HG03064 (cell line): ENCODE results near the gene NRG3.

Experiments used
- ATAC-seq: cut with Tn5 transposase; IDR thresholded peaks from one replicate; pipeline ENCODE4 v1.9.1; 2021; ENCODE audit warnings: low read depth; ENCODE audit not compliant: unreplicated experiment

NRG3 gene

DNA sequence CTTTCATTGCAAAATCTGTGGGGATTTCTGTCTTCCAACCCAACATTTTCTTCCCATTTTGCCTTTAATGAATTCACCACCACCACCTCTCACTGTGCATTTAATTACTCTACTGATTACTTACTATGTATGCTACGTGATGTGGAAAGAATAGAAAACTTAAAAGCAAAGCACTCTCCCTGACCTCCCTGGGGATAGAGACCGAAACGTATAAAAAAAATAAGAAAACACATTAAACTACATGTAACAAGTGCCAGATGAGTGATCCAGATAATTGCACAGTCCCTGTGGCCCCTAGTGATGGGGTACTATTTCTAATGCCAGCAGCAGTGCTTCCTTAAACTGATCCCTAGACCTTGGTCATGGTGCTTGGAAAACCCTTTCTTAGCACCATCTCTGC is 478.4 kb downstream of the NRG3 start:
- no peak for ATAC-seq

DNA sequence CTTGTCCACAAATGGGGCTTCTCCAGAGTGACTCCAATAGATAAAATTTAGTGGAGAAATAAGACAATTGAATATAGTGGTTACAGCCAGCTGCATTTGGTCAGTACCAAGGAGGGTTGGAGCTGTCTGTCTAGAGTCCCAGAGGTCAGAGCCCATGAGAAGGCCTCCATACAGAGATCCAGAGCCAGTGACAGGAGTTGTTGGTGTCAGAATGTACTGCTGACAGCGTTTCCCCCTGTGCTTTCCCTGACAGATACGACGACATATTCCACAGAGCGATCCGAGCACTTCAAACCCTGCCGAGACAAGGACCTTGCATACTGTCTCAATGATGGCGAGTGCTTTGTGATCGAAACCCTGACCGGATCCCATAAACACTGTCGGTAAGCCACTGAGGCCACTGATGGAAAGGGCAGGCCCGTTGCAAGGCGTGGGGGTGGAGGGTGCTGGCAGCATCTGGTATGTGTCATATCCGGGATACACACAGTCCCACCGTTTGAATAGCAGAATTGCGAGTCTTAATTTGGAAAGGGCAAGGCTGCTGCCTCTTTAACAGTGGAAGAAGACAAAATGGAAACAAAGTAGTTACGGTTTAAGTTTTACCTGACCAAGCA is 483.6 kb downstream of the NRG3 start:
- no peak for ATAC-seq

DNA sequence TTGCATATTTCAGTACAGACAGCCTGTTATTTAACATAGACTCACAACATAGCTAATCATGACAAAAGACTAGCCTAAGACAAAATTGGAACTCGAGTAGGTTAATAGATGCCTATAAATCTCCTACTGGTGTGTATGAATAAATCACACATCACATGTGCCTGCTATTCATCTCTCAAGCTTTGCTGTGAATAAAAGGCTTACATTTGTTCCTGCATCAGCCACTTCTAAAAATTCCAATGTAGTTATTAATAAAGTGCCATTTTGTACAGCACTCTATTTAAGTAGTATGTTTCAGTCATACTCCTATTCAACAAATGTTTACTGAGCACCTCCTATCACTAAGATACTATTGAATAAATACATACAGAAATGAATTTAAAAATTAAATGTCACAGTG is 486.3 kb downstream of the NRG3 start:
- no peak for ATAC-seq

DNA sequence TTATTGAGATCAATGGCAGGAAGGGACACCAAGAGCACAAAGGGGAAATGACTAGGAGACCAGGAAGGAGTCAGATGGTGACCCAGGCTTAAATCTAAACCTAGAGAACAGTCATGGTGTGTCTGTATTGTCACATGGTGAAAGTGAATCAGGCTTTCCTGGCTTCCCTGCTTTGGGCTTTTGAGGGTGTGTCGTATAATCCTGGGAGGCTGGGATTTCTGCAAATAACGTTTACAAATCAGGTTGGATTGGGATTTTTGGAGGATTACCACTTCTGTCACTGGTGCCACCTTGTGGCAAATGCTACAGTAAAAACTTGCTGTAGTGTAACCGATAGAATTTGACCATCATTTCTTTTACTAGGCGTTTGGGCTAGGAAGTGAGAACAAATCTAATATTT is 502.6 kb downstream of the NRG3 start:
- ATAC-seq = no peak

DNA sequence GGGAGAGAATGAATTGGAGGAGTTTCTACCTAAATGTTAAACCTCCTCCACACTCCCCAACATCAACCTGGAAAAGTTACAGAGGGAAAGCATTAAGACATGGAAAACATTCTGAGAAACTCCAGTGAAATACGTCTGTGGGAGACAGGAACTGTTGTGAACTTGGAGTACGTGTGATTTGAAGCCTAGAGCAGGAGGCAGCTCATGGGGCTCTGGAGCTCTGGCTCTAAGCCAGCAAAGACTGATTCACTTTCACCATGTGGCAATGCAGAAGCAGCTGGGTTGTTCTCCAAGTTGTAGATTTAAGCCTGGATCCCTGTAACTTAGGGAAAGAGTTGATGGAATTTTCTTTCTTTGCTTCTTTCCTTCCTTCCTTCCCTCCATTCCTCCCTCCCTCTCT is 503.2 kb downstream of the NRG3 start:
- no peak for ATAC-seq

DNA sequence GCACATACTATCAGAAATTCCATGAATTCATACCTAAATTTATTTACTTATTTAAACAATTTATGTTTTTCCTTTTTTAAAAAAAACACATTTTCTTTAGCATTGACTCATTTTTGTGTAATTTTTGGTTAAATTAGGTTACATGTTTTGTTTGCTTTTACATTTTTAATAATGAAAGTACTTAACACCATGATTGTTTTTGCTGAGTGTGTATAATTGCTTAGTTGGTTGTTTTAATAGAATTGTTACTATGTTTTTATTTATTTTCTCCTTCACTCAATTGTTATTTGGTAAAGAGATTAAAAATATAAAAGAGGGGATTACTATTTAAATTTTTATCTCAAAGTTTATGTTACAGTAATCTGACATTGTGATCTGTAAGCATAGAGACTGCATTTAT is 508.4 kb downstream of the NRG3 start:
- ATAC-seq = no peak

DNA sequence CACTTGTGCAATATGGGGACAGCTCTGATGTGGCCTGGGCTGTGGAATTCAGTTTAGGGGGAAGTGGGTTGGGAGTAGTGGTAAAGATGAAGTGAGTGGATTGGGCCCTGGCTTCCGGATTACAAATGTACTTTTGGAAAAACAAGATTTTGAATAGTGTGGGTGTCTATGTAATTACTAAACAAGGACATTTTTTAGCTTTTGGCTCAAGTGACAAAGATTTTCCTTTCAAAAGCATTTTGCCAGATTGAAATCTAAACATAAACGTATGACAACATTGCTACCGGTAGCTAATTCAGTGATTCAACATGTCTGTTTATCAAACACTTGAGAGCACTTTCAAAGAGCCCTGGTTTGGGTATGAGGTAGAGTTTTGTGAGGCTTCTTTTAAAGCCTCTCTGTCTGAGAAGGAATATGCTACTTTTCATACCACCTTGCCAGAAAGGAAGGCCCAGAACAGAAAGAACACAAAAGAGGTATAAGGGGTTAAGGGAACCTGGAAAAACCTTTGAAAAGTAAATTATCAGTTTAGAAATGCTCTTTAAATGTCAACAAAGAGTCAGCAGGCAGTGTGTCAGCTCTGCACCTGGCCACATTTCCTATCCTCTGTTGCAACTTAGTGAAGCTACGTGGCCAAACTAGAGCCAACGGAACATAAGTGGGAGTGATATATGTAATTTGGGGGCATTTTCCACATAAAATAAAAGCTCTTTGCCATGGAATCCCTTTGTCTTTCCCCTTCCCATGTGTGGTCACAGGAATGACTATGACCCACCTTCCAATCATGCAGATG is 516.1 kb downstream of the NRG3 start:
- no peak for ATAC-seq

DNA sequence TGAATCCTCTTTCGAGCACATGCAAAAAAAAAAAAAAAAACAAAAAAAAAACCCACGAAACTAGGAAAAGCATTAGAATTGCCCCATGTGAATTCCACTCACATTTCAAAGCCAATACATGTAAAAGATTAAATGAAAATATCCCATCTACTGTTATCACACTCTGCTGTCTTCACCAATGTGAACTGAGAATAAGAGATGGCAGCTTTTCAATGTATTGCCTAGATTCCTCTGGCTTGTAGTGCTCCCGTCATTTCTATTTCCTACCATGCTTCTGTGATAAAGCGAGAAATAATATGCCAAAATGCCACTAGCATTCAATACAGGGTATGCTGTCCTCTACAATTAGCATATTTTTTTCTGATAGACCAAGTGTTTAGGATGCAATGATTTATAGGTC is 517.0 kb downstream of the NRG3 start:
- ATAC-seq = no peak

DNA sequence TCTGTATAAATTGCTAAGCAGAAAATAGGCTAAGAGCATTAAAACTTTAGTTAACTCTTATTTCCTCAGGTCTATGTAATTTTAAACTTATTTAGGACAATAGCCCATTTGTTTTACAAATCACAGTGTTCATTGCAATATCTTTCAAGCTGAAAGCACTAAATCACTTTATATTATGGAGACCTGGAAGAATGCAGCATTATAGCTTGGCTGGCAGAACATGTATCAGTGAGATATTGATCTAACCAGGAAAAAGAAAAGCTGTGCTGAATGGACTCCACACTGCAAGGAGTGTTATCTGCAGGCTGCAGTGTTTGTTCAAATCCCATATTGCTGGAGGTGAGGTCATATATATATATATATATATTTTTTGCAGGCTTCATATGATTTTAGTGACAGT is 517.5 kb downstream of the NRG3 start:
- no peak for ATAC-seq

DNA sequence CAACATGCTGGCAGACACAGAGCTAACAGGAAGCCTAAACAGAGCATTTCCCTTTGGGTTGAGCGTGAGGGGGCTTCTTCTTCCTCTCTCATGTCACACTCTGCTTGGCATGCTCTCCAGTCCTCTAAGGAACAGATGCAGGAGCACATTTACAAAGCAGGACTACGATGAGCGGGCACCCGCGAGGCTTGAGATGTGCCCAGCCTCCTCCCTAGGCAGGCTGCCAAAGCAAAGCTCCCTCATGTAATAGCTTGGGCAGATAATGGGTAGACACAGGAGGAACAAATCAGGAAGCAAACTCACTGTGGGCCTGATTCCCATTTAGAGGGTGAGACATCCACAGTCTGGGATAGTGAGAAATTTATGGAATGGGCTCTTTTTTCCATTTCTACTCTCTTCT is 519.1 kb downstream of the NRG3 start:
- no peak for ATAC-seq

DNA sequence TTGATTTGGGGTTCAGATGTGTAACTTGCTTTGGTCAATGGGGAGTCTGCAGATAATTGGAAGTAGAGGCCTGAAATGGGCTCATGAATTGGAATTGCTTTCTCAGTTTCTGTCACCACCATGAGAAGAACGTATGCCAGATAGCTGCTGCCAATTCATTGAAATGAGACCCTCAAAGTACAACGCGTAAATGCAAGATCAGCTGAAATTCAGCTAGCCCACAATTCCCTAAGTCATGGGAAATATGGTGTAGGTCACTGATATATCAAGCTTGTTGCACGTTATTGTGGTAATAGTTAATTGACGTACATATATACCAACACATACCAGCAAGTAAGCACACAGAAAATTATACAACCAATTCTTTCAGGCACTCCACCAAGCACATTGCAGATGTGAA is 520.0 kb downstream of the NRG3 start:
- no peak for ATAC-seq

DNA sequence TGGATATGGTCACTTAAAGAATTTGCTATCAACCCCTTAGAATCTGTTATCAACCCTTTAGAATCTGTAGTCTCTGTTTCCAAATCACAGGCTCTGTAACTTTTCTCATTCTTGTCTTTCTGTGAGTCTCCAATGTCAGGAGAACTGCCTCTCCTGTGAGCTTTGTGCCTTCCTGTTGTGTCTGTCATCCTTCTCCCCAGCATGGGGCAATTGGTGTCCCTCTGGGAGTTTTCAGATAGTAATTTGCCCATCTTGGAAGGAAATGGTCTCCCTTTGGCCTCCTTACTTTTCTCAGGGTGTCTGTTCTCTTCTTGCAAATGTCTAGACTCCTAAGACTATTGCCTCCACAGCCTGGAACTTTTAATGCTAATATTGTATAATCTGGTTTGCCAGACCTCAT is 521.9 kb downstream of the NRG3 start:
- ATAC-seq = no peak

DNA sequence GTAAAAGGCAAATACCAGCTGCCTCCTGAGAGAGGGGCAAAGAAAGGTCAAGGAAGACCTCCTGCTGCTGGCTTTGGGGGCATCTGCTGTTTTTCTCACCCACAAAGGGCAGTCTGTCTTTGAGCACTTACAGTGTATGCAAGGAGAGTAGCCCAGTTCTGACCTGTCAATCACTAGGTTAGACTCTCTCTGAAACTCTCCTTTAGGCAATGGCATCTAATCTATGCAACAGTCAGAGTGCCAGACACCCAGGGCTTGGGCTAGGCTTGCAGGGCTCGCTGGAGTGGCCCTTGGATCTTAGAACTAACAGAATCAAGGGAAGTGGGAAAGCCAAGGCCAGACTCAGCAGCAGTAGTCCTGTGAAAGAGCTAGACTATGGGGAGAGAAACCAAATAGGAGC is 522.9 kb downstream of the NRG3 start:
- no peak for ATAC-seq

DNA sequence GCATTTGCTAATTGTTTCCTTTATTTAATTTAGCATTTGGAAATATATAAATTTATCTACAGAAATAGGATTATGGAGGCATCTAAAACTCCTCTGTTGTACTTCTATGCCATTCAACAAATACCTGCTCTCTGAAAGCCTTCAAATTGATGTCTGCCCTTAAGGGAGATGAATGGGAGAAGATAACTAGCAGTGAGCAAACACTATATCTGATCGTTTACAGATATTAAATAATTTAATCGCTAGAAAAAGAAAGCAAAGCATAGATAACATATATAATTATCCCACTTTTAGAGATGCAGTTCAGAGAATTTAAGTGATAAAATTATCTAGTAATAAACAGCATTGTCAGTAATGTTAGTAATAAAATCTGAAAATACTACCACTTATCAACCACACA is 524.9 kb downstream of the NRG3 start:
- no peak for ATAC-seq

DNA sequence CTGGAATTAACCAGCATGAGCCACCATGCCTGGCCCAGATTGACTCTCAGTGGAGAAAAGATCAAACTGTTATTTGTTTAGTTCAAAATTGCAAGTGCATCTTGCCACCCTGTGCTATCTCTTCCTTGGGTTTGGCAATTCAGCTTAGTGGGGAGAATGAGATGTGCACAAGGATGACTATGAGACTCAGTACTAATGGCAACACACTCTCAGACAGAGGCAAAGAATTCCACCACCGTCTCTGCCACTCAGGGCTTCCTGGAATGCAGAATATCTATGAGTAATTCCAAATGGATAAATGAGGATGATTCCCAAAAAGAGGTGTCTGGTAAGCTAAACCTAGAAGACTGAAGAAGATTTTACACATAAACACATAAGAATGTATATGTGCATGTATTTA is 525.8 kb downstream of the NRG3 start:
- ATAC-seq = no peak

DNA sequence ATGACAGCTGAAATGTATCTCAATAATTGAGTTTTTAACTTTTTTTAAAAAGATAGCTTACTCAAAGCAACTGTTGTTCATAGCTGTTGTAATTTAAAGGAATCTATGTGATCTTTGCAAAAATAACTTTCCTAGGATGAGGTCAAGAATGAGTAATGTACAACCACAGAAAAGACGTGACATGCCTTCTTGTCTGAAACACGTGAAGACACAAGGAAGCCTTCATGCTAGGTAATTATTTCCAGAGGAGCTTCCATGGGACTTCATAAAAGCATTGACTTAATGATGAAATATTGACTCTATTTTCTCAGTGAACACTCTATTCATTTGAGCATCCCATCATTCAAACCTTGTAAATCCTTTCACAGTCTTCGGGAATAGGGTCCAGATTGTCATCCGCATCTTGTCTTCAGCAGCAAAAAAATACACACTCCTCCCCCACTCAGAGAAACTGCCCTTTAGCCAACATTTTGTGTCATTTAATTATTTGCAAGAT is 528.0 kb downstream of the NRG3 start:
- no peak for ATAC-seq

DNA sequence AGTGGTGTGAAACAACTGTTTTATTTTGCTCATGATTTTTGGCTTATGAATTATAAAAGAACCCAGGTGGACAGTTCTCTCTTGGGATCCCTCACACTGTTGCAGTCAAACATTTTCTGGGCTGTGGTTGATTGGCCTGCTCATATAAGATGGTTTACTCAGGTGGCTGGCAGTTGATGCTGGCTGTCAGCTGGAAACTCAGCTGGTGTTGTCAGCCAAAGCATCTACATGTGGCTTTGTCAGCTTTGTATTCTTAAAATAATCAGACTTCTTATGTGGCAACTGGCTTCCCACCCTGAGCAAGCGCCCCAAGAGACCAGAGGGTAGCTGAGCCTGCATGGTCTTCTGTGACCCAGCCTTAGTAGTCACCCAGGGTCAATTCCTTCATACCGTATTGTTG is 534.7 kb downstream of the NRG3 start:
- ATAC-seq = no peak

DNA sequence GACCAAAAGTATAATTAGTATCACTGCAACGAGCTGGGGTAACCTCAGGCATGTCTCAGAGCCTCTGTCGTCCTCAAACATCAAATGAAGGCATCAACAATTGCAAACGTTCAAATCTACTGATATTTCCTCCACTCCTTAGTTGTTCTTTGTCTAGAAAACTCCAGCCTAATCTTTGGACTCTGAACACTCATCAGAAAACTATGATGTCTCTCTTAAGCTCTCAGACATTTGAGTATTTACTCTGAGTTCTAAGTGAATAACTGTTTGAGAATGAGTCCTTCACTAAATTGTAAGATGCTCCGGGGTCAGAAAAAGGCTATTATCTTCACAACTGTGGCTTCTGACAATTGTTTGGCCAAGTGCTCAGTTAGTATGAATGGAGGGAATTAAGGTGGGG is 536.4 kb downstream of the NRG3 start:
- ATAC-seq = no peak

DNA sequence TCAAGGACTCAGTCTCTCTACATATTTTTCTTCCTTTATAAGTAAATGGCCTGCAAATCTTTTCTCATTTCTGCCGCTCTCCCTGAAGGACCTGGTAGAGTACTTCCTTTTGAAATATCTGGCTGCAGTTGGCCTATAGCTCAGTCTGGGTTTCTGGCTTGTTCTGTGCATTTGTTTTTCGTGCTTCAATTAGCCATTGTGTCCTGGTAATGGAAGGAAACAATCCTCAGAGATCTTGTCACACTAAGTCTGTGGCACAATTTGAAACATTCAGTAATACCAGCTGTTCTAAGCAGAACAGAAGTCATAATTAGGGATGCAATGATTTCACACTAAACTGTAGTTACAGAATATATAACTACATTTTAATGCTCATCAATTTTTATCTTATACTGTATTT is 545.0 kb downstream of the NRG3 start:
- no peak for ATAC-seq

DNA sequence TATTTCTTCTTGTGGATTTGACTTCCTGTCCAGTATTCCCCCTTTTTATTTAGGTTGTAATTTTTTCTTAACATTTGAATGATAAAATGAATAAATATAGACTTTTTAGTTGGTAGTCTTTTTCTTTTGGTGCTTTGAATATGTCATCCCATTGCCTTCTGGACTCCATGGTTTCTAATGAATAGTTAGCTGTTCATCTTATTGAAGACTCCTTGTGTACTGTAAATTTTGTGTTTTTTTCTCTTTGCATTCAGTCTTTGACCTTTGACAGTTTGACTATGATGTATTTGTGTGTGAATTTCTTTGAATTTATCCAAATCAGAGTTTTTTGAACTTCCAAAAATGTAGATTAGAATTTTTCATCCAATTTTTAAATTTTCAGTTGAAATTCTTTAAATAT is 554.3 kb downstream of the NRG3 start:
- no peak for ATAC-seq

DNA sequence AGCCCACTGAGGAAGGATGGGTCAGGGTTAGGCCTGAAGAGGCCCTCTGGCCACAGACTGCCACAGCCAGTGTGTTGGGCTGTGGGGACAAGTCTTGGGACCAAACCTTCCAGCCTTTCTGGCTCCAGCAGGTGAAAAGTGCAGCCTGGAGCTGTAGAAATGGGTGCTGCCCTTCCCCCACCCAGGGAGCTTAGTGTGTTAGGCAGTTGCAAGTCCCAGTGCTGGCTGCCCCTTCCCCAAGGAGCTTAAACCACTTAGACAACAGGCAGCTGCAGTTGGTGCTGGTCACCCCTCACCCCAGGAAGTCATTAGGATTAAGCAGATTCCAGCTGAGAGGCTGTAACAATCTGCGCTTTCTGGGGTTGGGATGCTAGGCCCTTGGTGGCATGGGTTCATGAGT is 563.3 kb downstream of the NRG3 start:
- no peak for ATAC-seq

DNA sequence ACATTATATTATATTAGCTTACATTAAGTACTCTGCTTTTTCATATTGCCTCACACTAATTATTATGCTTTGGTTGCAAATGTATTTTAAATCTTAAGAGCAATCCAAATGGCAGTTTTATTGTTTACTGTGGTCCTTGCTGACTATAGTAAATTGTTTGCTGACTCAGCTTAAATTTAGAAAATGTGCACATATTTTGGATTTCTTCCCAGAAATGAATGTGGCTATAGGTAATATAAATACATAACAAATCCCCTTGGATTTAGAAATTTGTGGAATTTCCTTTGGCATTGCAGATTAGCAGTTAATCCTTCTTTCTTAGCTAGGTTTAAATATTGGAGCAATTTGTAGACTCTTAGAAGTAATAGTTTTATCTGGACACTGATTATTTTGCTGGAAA is 565.8 kb downstream of the NRG3 start:
- no peak for ATAC-seq
